ENCODE measurements around the gene ST6GALNAC3. TPM values are rescaled to one million over a fixed set of nuclear protein-coding genes. Genes with fewer than 3 reads are reported as not detected.
A peak's percentile ranks its signal among the peaks of the same experiment; 100 is the strongest.

The ST6GALNAC3 gene
- total RNA-seq, 6 experiments from 2014 or later = 1.00 to 1.7 (median 1.2) TPM

GRCh38 chr1:76408303-76408702, 333.8 kb downstream of the ST6GALNAC3 start:
- Mint-ChIP-seq H3K9me3 (peaks cover 4% of the 10 kb centered on the region), H3K27ac (no peak overlapping the region), H3K36me3 (ENCODE audit: low read depth) (no peaks in the 10 kb centered on the region), H3K27me3 (ENCODE audit: insufficient read depth) (no peaks in the 10 kb centered on the region), H3K4me3 (no peak overlapping the region), H3K4me1 (ENCODE audit: low read depth) (no peaks in the 10 kb centered on the region)
- no peak for DNase-seq
- no peak for TF ChIP-seq CTCF (IDR thresholded peaks at IDR 0.05)

DNA sequence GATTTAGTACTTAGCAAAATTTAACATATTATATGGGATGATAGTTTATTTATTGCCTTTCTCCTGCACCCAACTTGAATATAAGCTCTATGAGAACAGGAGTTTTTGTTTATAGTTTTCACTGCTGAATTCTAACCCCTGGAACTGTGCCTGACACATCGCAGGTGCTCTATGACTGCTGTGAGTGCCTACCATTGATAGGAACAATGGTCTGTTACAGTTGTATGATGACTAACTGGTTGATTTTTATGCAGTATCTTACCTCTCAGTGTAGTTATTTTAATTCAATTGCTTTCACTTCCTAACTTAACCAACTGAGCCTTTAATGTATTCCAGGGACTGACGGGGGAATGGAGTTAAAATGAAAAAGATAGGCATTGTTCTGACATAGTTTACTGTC, 336.0 kb downstream of the ST6GALNAC3 start:
- H3K4me1 Mint-ChIP-seq (ENCODE audit: low read depth) = no peaks in the 10 kb centered on the region
- H3K27ac Mint-ChIP-seq = no peak overlapping the region
- H3K36me3 Mint-ChIP-seq (ENCODE audit: low read depth) = no peaks in the 10 kb centered on the region
- no peaks in the 10 kb centered on the region for H3K27me3 Mint-ChIP-seq (ENCODE audit: insufficient read depth)
- no peak for DNase-seq
- no peak overlapping the region for H3K4me3 Mint-ChIP-seq
- TF ChIP-seq CTCF (IDR thresholded peaks at IDR 0.05) = no peak
- peaks cover 4% of the 10 kb centered on the region for H3K9me3 Mint-ChIP-seq

DNA sequence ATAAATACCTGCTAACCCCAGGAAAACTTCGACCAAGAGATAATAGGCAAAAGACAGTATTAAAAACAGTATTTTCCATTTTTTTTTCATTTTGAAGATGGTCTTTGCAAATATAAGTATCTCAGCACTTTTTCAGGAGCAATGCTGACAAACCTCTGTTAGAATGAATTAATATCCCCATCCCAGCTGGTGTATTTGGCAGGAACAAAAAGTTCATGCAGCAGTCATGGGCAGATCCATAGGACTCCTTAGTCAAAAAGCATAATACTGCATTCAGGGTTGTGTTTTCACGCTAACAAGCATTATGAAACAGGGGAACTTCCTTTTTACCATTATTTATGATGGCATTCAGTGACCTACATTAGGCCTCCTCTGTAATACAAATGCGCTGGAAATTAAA, 344.0 kb downstream of the ST6GALNAC3 start:
- Mint-ChIP-seq H3K9me3 (peaks cover 4% of the 10 kb centered on the region; the same call in 1 of the 2 replicates), H3K27me3 (ENCODE audit: insufficient read depth) (no peaks in the 10 kb centered on the region), H3K4me1 (ENCODE audit: low read depth) (no peaks in the 10 kb centered on the region), H3K27ac (no peak overlapping the region), H3K36me3 (ENCODE audit: low read depth) (no peaks in the 10 kb centered on the region), H3K4me3 (no peak overlapping the region)
- DNase-seq = no peak
- TF ChIP-seq CTCF (IDR thresholded peaks at IDR 0.05) = no peak

- no peak for TF ChIP-seq CTCF (IDR thresholded peaks at IDR 0.05)
- H3K36me3 Mint-ChIP-seq (ENCODE audit: low read depth) = no peaks in the 10 kb centered on the region
- H3K4me3 Mint-ChIP-seq = no peak overlapping the region
- H3K27ac Mint-ChIP-seq = no peak overlapping the region
- peaks cover 4% of the 10 kb centered on the region; the same call in 1 of the 2 replicates for H3K9me3 Mint-ChIP-seq
- H3K4me1 Mint-ChIP-seq (ENCODE audit: low read depth) = no peaks in the 10 kb centered on the region
- DNase-seq = no peak
- no peaks in the 10 kb centered on the region for H3K27me3 Mint-ChIP-seq (ENCODE audit: insufficient read depth)
Measured at GRCh38 chr1:76419603-76420002, 345.1 kb downstream of the ST6GALNAC3 start.

DNA sequence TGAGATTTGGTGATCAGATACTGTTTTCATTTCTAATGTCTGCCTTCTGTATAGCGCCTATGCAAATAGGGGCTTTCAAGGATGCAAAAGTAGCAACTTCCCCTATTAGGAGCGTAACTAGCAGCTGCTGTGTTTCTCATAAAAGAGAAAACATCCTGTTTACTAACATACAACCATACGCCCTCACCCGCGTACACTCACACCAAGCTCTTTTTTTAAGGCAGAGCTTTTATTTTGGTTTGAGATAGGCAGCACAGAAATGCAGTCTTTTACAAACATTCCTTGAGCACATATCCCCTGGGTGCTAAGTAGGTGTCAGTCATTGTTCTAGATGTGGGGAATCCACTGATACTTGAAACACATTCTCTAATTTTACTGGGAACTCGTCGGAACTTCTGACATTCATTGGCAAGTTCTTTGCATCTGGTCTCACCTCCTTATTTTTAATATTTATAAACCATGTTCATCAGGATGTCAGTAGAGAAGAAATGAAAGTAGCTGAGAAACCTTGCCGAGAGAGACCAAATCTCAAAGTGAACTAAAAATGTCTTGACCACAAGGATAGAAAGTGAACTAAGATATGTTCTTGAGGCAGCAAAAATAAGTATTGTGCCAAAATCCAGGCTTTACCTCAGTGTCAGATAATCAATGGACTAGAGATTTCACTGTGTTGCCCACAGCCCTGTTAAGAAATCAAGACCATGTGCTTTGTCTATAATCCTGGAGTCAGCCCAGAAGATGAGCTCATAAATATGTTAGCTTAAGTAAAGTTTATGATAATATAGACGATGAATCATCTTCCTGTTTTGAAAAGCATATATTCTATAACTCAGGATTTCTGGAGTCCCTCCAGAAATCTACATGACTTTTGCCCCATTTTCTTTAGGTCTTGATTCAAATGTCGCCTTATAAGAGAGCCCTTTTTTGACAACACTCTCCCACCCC, 350.9 kb downstream of the ST6GALNAC3 start:
- peak; percentile 5 for DNase-seq
- no peak for TF ChIP-seq CTCF (IDR thresholded peaks at IDR 0.05)
- H3K27ac Mint-ChIP-seq = no peak overlapping the region
- peaks cover 5% of the 10 kb centered on the region for H3K9me3 Mint-ChIP-seq
- H3K4me1 Mint-ChIP-seq (ENCODE audit: low read depth) = no peaks in the 10 kb centered on the region
- H3K27me3 Mint-ChIP-seq (ENCODE audit: insufficient read depth) = no peaks in the 10 kb centered on the region
- no peaks in the 10 kb centered on the region for H3K36me3 Mint-ChIP-seq (ENCODE audit: low read depth)
- no peak overlapping the region for H3K4me3 Mint-ChIP-seq

All from HFFc6 (cell line).